ENCODE results near the gene FGF22. TPM values are rescaled to one million over a fixed set of nuclear protein-coding genes. Genes with fewer than 3 reads are reported as not detected.

The FGF22 gene
- total RNA-seq, 2 donors from 2014 or later = not detected

DNA sequence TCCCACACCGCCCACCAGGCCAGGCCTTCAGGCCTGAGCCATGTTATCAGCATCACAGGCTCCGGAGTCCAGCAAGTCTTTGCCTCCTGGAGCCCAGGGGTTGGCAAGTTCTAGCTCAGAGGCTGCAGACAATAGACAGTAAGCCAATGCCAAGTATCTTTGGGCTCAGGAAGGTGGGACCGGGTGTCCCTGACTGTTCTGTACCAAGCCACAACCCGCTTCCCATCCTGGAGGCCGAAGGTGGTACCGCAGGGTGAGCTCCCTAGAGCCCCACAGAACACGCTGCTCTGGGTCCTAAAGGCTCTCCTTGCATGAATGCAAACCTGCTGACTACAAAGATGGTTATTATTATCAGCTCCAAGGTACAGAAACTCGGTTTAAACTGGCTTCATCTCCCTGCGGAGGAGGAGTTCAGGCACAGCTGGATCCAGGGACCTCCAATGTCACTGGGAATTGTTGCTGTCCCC is 31.0 kb downstream of the FGF22 start:
- DNase-seq = no peak
- Histone ChIP-seq H3K9me3 (no peaks in the 10 kb centered on the region), H3K9ac (ENCODE audit: low read depth in 2 of 2, low read length in 2 of 2) (no peak overlapping the region), H3K4me1 (no peaks in the 10 kb centered on the region), H3K27me3 (peaks cover 7% of the 10 kb centered on the region), H3K27ac (no peak overlapping the region), H3K36me3 (no peaks in the 10 kb centered on the region), H3K4me3 (no peak overlapping the region)
- no peak for TF ChIP-seq CTCF (IDR thresholded peaks at IDR 0.05)
- intact Hi-C loops (cut with DNase I) = no loop called here

GRCh38 chr19:674282-675151 is 34.8 kb downstream of the FGF22 start:
- Histone ChIP-seq H3K4me3 (no peak overlapping the region), H3K9ac (ENCODE audit: low read depth in 2 of 2, low read length in 2 of 2) (no peak overlapping the region), H3K27ac (no peak overlapping the region), H3K27me3 (peaks cover 19% of the 10 kb centered on the region), H3K4me1 (no peaks in the 10 kb centered on the region), H3K36me3 (no peaks in the 10 kb centered on the region), H3K9me3 (no peaks in the 10 kb centered on the region)
- TF ChIP-seq CTCF (IDR thresholded peaks at IDR 0.05) = no peak
- intact Hi-C loops (cut with DNase I) = no loop called here
- no peak for DNase-seq

DNA sequence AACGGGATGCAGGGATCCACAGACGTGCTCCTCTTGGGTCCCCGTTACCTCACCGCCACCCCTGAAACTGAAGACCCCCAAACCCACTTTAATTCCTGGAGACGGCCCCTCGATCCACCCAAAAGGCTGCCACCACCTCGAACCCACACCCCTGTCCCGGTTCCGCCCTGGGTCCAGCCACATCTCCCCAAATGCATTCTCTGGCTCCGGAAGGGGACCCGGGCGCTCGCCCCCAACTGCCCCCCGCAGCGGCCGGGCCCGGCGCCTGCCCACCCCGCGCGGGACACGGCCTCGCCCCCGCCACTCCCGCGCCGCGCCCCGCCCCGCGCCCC is 36.3 kb downstream of the FGF22 start:
- Histone ChIP-seq H3K27me3 (peaks cover 19% of the 10 kb centered on the region), H3K4me3 (no peak overlapping the region), H3K4me1 (no peaks in the 10 kb centered on the region), H3K36me3 (no peaks in the 10 kb centered on the region), H3K27ac (no peak overlapping the region), H3K9me3 (no peaks in the 10 kb centered on the region), H3K9ac (ENCODE audit: low read depth in 2 of 2, low read length in 2 of 2) (peak overlapping the region in 1 of 2 donors; percentile 12)
- TF ChIP-seq CTCF (IDR thresholded peaks at IDR 0.05) = no peak
- no peak for DNase-seq
- intact Hi-C loops (cut with DNase I) = no loop called here

- TF ChIP-seq CTCF (IDR thresholded peaks at IDR 0.05) = no peak
- Histone ChIP-seq H3K27ac (peak within 1 kb of the TSS; percentile 62), H3K9ac (ENCODE audit: low read depth in 2 of 2, low read length in 2 of 2) (peak within 1 kb of the TSS; percentile 12 to 70), H3K4me1 (no peaks in the 10 kb centered on the region), H3K9me3 (no peaks in the 10 kb centered on the region), H3K36me3 (no peaks in the 10 kb centered on the region), H3K4me3 (peak within 1 kb of the TSS; percentile 36), H3K27me3 (peaks cover 19% of the 10 kb centered on the region)
- DNase-seq = no peak
- intact Hi-C loops (cut with DNase I) = no loop called here
These were observed 36.8 kb downstream of the FGF22 start, which contains the start of gene FSTL3 for GRCh38 chr19:676339-677105. FSTL3 (plus strand) TSS chr19:676392; CDS start chr19:676424, 32 bp downstream.

GRCh38 chr19:677201-677600 is 37.5 kb downstream of the FGF22 start:
- Histone ChIP-seq H3K9me3 (no peaks in the 10 kb centered on the region), H3K4me1 (no peaks in the 10 kb centered on the region), H3K27me3 (peaks cover 19% of the 10 kb centered on the region), H3K27ac (peak overlapping the region; percentile 62), H3K9ac (ENCODE audit: low read depth in 2 of 2, low read length in 2 of 2) (peak overlapping the region in 1 of 2 donors; percentile 70), H3K36me3 (no peaks in the 10 kb centered on the region), H3K4me3 (peak overlapping the region; percentile 36)
- intact Hi-C loops (cut with DNase I) = no loop called here
- TF ChIP-seq CTCF (IDR thresholded peaks at IDR 0.05) = no peak
- peak; percentile 57 for DNase-seq

All from colonic mucosa (tissue), 4 donors.